Endothelial cell of umbilical vein (primary cell): ENCODE measurements around the gene TXNRD2. TPM values are rescaled to one million over a fixed set of nuclear protein-coding genes. Genes with fewer than 3 reads are reported as not detected.

Experiments used
- BruUV-seq: library from RNA; stranded (reverse); fragments of 400-500 nt; replicated peaks from 2 replicates; lab custom pipeline; 2021; lab: Mats Ljungman, UMichigan
- CTCF ChIA-PET: fragments of 300-600, 350-600 bp; sonication (Branson Sonifier 250); formaldehyde crosslinking; loops from one replicate; lab custom pipeline; 2021; ENCODE audit warnings: antibody characterized with exemption, inconsistent platforms; lab: Charles Lee
- POLR2A ChIA-PET: fragments of 300-600, 350-600 bp; sonication (Branson Sonifier 250); formaldehyde crosslinking; loops from one replicate; lab custom pipeline; 2021; ENCODE audit warnings: antibody characterized with exemption, inconsistent platforms; lab: Charles Lee
- DNase-seq: peaks from one replicate; pipeline ENCODE4 v3.0.0-alpha.2; 2011; ENCODE audit warnings: low read depth, low spot score
- FAIRE-seq: peaks from 2 replicates; lab custom pipeline; 2011; peaks lifted over from hg19 to GRCh38; lab: Jason Lieb, UNC
- H2AFZ ChIP-seq: 2 replicates; pipeline ENCODE4 v1.6.0; 2012; ENCODE audit warnings: low read depth, low read length, control low read depth, inconsistent platforms
- H3K27ac ChIP-seq: 2 replicates; pipeline ENCODE4 v1.5.1; 2011; ENCODE audit warnings: low read depth, mild to moderate bottlenecking, control low read depth, low read length, moderate library complexity; ENCODE audit not compliant: insufficient read depth
- H3K27me3 ChIP-seq, 2 experiments: 2 replicates each; pipeline versions ENCODE4 v1.6.0 to v1.6.1; 2011; ENCODE audit warnings: low read length in 2 of 2, mixed read lengths in 1 of 2; ENCODE audit not compliant: control insufficient read depth in 2 of 2, insufficient read depth in 2 of 2
- H3K36me3 ChIP-seq, 2 experiments: 2 replicates in 1 of 2; 3 replicates in 1 of 2; pipeline ENCODE4 v1.5.1; 2011; ENCODE audit warnings: low read length in 2 of 2, mild to moderate bottlenecking in 1 of 2, moderate library complexity in 1 of 2; ENCODE audit not compliant: control insufficient read depth in 2 of 2, insufficient read depth in 2 of 2; ENCODE audit errors: extremely low read depth in 1 of 2
- H3K4me1 ChIP-seq: 3 replicates; pipeline ENCODE4 v1.5.1; 2011; ENCODE audit warnings: mild to moderate bottlenecking, low read length; ENCODE audit not compliant: control insufficient read depth, insufficient read depth; ENCODE audit errors: extremely low read depth
- H3K4me2 ChIP-seq: 2 replicates; pipeline ENCODE4 v1.6.1; 2011; ENCODE audit warnings: low read length, control low read depth, mixed read lengths; ENCODE audit not compliant: insufficient read depth
- H3K4me3 ChIP-seq, 3 experiments: fragments of 200-600 bp in 1 of 3; sonication (generic), shearing (Covaris generic) in 1 of 3; replicated peaks in 1 of 3; 2 replicates each; pipeline ENCODE4 v1.5.1; 2011 to 2016; ENCODE audit warnings: control low read depth in 3 of 3, low read length in 3 of 3, mild to moderate bottlenecking in 2 of 3, inconsistent platforms in 1 of 3, low read depth in 1 of 3, moderate library complexity in 1 of 3; ENCODE audit not compliant: insufficient read depth in 1 of 3
- H3K79me2 ChIP-seq: 2 replicates; pipeline ENCODE4 v1.6.0; 2012; ENCODE audit warnings: low read length, inconsistent platforms; ENCODE audit not compliant: control insufficient read depth, insufficient read depth
- H3K9ac ChIP-seq: replicated peaks from 2 replicates; pipeline ENCODE3; 2011; ENCODE audit warnings: low read length, control low read depth; ENCODE audit not compliant: insufficient read depth; ENCODE audit errors: extremely low read depth
- H3K9me1 ChIP-seq: replicated peaks from 3 replicates; pipeline ENCODE4 v1.6.0; 2011; ENCODE audit warnings: mild to moderate bottlenecking, low read length; ENCODE audit not compliant: control insufficient read depth, insufficient read depth; ENCODE audit errors: extremely low read depth
- H3K9me3 ChIP-seq: replicated peaks from 2 replicates; pipeline ENCODE4 v1.5.1; 2012; ENCODE audit warnings: low read length, inconsistent platforms; ENCODE audit not compliant: control insufficient read depth, insufficient read depth
- H4K20me1 ChIP-seq: replicated peaks from 2 replicates; pipeline ENCODE3; 2011; ENCODE audit warnings: mild to moderate bottlenecking, low read length; ENCODE audit not compliant: control insufficient read depth, insufficient read depth; ENCODE audit errors: extremely low read depth
- GATA2 ChIP-seq: IDR thresholded peaks from 2 replicates; pipeline ENCODE4 v1.7.0; 2011; ENCODE audit warnings: low read depth, mild to moderate bottlenecking, moderate library complexity, mixed read lengths, low read length; ENCODE audit not compliant: insufficient read length, insufficient read depth
- POLR2A ChIP-seq: IDR thresholded peaks from 2 replicates; pipeline ENCODE4 v1.6.1; 2012; ENCODE audit warnings: low read depth, mild to moderate bottlenecking, control low read depth, low read length
- dilution Hi-C: fragments of 300-500 bp; cut with MboI; formaldehyde crosslinking; loops from one replicate; pipeline ENCODE4 v1.15.0; 2019; ENCODE audit warnings: low sequenced_read_pairs; ENCODE audit not compliant: extremely low pct_ligation_motif_present
- intact Hi-C: fragments of 100-400 bp; cut with micrococcal nuclease; formaldehyde crosslinking; loops from one replicate; pipeline ENCODE4 v1.10.0; 2022
- polyA plus RNA-seq, 4 experiments: library from polyadenylated mRNA; depleted of rRNA in 3 of 4; stranded (reverse) in 3 of 4; unstranded in 1 of 4; fragments of >200 nt; gene quantifications; 2 replicates each; pipeline versions ENCODE4 v1.2.1 to v1.2.3, GENCODE V29; 2011 to 2012; ENCODE audit warnings: missing spikeins in 1 of 4
- total RNA-seq: library from RNA; stranded (reverse); gene quantifications from 2 replicates; pipeline ENCODE4 v1.2.3, GENCODE V29; 2021
- TF ChIP-seq, protein P1 (sequence below): IDR thresholded peaks from 2 replicates; pipeline ENCODE4 v1.6.1; 2011; ENCODE audit not compliant: insufficient read depth, insufficient read length
- TF ChIP-seq, protein P2 (sequence below), 2 donors: IDR thresholded peaks; 1 replicate in 1 of 2; 2 replicates in 1 of 2; pipeline ENCODE4 v1.5.1; 2011; ENCODE audit warnings: low read length in 2 of 2, mild to moderate bottlenecking in 2 of 2, moderate library complexity in 2 of 2, control low read depth in 1 of 2, inconsistent platforms in 1 of 2, low read depth in 1 of 2; ENCODE audit not compliant: insufficient read depth in 1 of 2; ENCODE audit errors: extremely low read depth in 1 of 2

The TXNRD2 gene
- total and polyA plus RNA-seq, 2 donors (not counting 3 experiments of a cell fraction or from before 2014, with no cell fraction given), result 211 to 440 TPM

- BruUV-seq, result no TSS peak
- DNase-seq, result no peak
- CTCF ChIA-PET, result interaction anchor here (0.8 to 3.6 kb wide), 7 partner anchors 9 to 166 kb away, joined by 3 to 33 read pairs (median 7); partner anchors contain the start of gene GP1BB
- peak overlapping the region; percentile 83 for H3K27ac ChIP-seq
- dilution Hi-C loops (no loop called here), intact Hi-C loops (no loop called here)
- H3K27me3 ChIP-seq, result no peaks in the 10 kb centered on the region
- peaks cover 3% of the 10 kb centered on the region for H3K79me2 ChIP-seq
- POLR2A ChIA-PET, result interaction anchor here (1.1 to 1.3 kb wide), 3 partner anchors 9 to 36 kb away, joined by 4 to 6 read pairs (median 4); no protein-coding TSS in a partner anchor
- H4K20me1 ChIP-seq, result no peaks in the 10 kb centered on the region
- H3K9me1 ChIP-seq, result no peaks in the 10 kb centered on the region
- H3K9ac ChIP-seq, result no peak overlapping the region
- H3K4me3 ChIP-seq, result no peak overlapping the region
- H3K9me3 ChIP-seq, result no peaks in the 10 kb centered on the region
- no peak overlapping the region for H2AFZ ChIP-seq
- no peak overlapping the region for H3K4me2 ChIP-seq
- TF ChIP-seq, protein P1, sequence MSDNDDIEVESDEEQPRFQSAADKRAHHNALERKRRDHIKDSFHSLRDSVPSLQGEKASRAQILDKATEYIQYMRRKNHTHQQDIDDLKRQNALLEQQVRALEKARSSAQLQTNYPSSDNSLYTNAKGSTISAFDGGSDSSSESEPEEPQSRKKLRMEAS, result peak; percentile 20
- TF ChIP-seq, protein P2, sequence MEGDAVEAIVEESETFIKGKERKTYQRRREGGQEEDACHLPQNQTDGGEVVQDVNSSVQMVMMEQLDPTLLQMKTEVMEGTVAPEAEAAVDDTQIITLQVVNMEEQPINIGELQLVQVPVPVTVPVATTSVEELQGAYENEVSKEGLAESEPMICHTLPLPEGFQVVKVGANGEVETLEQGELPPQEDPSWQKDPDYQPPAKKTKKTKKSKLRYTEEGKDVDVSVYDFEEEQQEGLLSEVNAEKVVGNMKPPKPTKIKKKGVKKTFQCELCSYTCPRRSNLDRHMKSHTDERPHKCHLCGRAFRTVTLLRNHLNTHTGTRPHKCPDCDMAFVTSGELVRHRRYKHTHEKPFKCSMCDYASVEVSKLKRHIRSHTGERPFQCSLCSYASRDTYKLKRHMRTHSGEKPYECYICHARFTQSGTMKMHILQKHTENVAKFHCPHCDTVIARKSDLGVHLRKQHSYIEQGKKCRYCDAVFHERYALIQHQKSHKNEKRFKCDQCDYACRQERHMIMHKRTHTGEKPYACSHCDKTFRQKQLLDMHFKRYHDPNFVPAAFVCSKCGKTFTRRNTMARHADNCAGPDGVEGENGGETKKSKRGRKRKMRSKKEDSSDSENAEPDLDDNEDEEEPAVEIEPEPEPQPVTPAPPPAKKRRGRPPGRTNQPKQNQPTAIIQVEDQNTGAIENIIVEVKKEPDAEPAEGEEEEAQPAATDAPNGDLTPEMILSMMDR (IDR thresholded peaks at IDR 0.05; ENCODE audit: extremely low read depth in 1 of 2, insufficient read depth in 1 of 2, low read depth in 1 of 2, low read length in 2 of 2), result no peak
- FAIRE-seq, result no peak
- H3K4me1 ChIP-seq, result peaks cover 79% of the 10 kb centered on the region
- peaks cover 0 to 3% of the 10 kb centered on the region in 2 experiments for H3K36me3 ChIP-seq
These were observed 51.7 kb downstream of the TXNRD2 start for GRCh38 chr22:19889951-19890350.

GRCh38 chr22:19888131-19888746 is 53.4 kb downstream of the TXNRD2 start:
- peaks cover 68% of the 10 kb centered on the region for H3K4me1 ChIP-seq
- H3K79me2 ChIP-seq, result peaks cover 3% of the 10 kb centered on the region
- dilution Hi-C loops, result no loop called here
- POLR2A ChIA-PET, result no interaction called here
- no TSS peak for BruUV-seq
- DNase-seq (no peak), FAIRE-seq (peak; percentile 37)
- no peaks in the 10 kb centered on the region for H3K36me3 ChIP-seq
- no peak overlapping the region for H3K9ac ChIP-seq
- H2AFZ ChIP-seq, result no peak overlapping the region
- H3K27me3 ChIP-seq, result no peaks in the 10 kb centered on the region
- no peaks in the 10 kb centered on the region for H4K20me1 ChIP-seq
- no peaks in the 10 kb centered on the region for H3K9me3 ChIP-seq
- H3K4me2 ChIP-seq, result no peak overlapping the region
- H3K9me1 ChIP-seq, result no peaks in the 10 kb centered on the region
- no peak overlapping the region for H3K27ac ChIP-seq
- CTCF ChIA-PET, result interaction anchor here (2.2 to 2.7 kb wide), 2 partner anchors 22 to 158 kb away, joined by 15 to 16 read pairs; no protein-coding TSS in a partner anchor
- TF ChIP-seq GATA2 (no peak), POLR2A (no peak)
- TF ChIP-seq, protein P2 (IDR thresholded peaks at IDR 0.05; ENCODE audit: extremely low read depth in 1 of 2, insufficient read depth in 1 of 2, low read depth in 1 of 2, low read length in 2 of 2), result no peak
- H3K4me3 ChIP-seq, result no peak overlapping the region
- intact Hi-C loops, result no loop called here
